Measurements from ENCODE around the gene VPS35. TPM values are rescaled to one million over a fixed set of nuclear protein-coding genes. Genes with fewer than 3 reads are reported as not detected.

The VPS35 gene
- total and polyA plus RNA-seq, 2 of the 13 experiments (the other 11 are each of a cell fraction or from before 2014, with no cell fraction given), result 30.7 to 136 TPM

- no peak for TF ChIP-seq FIP1L1 (IDR thresholded peaks at IDR 0.05; ENCODE audit: borderline replicate concordance, insufficient read depth, low read depth, low read length)
- peak; percentile 71; the same call in 1 of the 2 replicates for TF ChIP-seq ZNF564 (CRISPR knock-in tag; IDR thresholded peaks at IDR 0.05)
- TF ChIP-seq ZNF281 (CRISPR knock-in tag; IDR thresholded peaks at IDR 0.05; ENCODE audit: borderline replicate concordance), result no peak
- TF ChIP-seq KDM1A (CRISPR knock-in tag; IDR thresholded peaks at IDR 0.05), result no peak
- TF ChIP-seq CEBPB (IDR thresholded peaks at IDR 0.05; ENCODE audit: borderline replicate concordance, low read depth, low read length), result no peak
- no peak for TF ChIP-seq RNF219 (CRISPR knock-in tag; IDR thresholded peaks at IDR 0.05)
- no peak for TF ChIP-seq SYNCRIP (IDR thresholded peaks at IDR 0.05; ENCODE audit: insufficient read depth, low read depth, low read length)
- peak; percentile 100 for TF ChIP-seq TGIF2 (CRISPR knock-in tag; IDR thresholded peaks at IDR 0.05)
- TF ChIP-seq ZNF333 (CRISPR knock-in tag; IDR thresholded peaks at IDR 0.05; ENCODE audit: borderline replicate concordance), result 0 out of 2 replicates have a peak, but pooled peaks have one; percentile 81
- TF ChIP-seq HES4 (CRISPR knock-in tag; IDR thresholded peaks at IDR 0.05; ENCODE audit: borderline replicate concordance), result peak; percentile 83; the same call in 1 of the 2 replicates
- no peak for TF ChIP-seq PBX3 (CRISPR knock-in tag; IDR thresholded peaks at IDR 0.05; ENCODE audit: borderline replicate concordance)
- TF ChIP-seq ZNF784 (CRISPR knock-in tag; IDR thresholded peaks at IDR 0.05; ENCODE audit: borderline replicate concordance), result peak; percentile 32; the same call in 1 of the 2 replicates
- TF ChIP-seq AGO1 (IDR thresholded peaks at IDR 0.05; ENCODE audit: low read depth, low read length, poor library complexity, severe bottlenecking), result peak; percentile 54
- TF ChIP-seq RARA (CRISPR knock-in tag; IDR thresholded peaks at IDR 0.05), result no peak; the same call in 1 of the 2 replicates
- TF ChIP-seq MTF2 (CRISPR knock-in tag; IDR thresholded peaks at IDR 0.05; ENCODE audit: borderline replicate concordance), result no peak; the same call in 1 of the 2 replicates
- TF ChIP-seq ZNF362 (CRISPR knock-in tag; IDR thresholded peaks at IDR 0.05; ENCODE audit: borderline replicate concordance), result peak; percentile 38; the same call in 1 of the 2 replicates
These were observed 67.7 kb downstream of the VPS35 start, which contains the start of gene SHCBP1 (continued) for GRCh38 chr16:46621006-46621933.
